K562 (cell line): ENCODE data around the gene GATA1. TPM values are rescaled to one million over a fixed set of nuclear protein-coding genes. Genes with fewer than 3 reads are reported as not detected.

Experiments
- BRD4 ChIP-seq: fragments of 200-600 bp; sonication (generic); IDR thresholded peaks from 2 replicates; pipeline ENCODE4 v1.6.1; 2017; ENCODE audit warnings: inconsistent platforms
- ELK3 ChIP-seq: fragments of 450-650 bp; formaldehyde crosslinking; IDR thresholded peaks from 2 replicates; pipeline ENCODE4 v1.4.0; 2020; ENCODE audit warnings: mild to moderate bottlenecking
- HNRNPK ChIP-seq: fragments of 200-400 bp; formaldehyde crosslinking; IDR thresholded peaks from one replicate; pipeline ENCODE4 v1.6.1; 2018; ENCODE audit warnings: mild to moderate bottlenecking, low read depth, low read length; ENCODE audit not compliant: poor library complexity, severe bottlenecking
- MAX ChIP-seq: sonication (generic); formaldehyde crosslinking; IDR thresholded peaks from 2 replicates; pipeline ENCODE4 v1.9.0; 2022; ENCODE audit warnings: mild to moderate bottlenecking, missing genetic modification reagents
- RAD21 ChIP-seq, 2 experiments: fragments of 250-450 bp in 1 of 2; fragments of 450-650 bp in 1 of 2; sonication (Bioruptor Pico) in 1 of 2; formaldehyde crosslinking in 1 of 2; IDR thresholded peaks in 1 of 2; conservative IDR thresholded peaks in 1 of 2; 2 replicates each; pipeline versions ENCODE4 v1.4.0 to v1.8.0; 2020 to 2022; ENCODE audit warnings: mild to moderate bottlenecking in 2 of 2, moderate library complexity in 1 of 2
- SLC30A9 ChIP-seq: fragments of 250-450 bp; sonication (Bioruptor Pico); IDR thresholded peaks from 2 replicates; pipeline ENCODE4 v1.8.0; 2022; ENCODE audit warnings: mild to moderate bottlenecking, moderate library complexity
- TFAP4 ChIP-seq: sonication (generic); formaldehyde crosslinking; IDR thresholded peaks from 2 replicates; pipeline ENCODE4 v1.8.0; 2022; ENCODE audit warnings: missing genetic modification reagents, mild to moderate bottlenecking, moderate library complexity, borderline replicate concordance
- YY1 ChIP-seq, 3 experiments: IDR thresholded peaks; 2 replicates each; pipeline ENCODE4 v1.6.1; 2011; ENCODE audit warnings: low read length in 2 of 3, mild to moderate bottlenecking in 2 of 3, moderate library complexity in 2 of 3, borderline replicate concordance in 1 of 3, control low read depth in 1 of 3, low read depth in 1 of 3; ENCODE audit not compliant: insufficient read depth in 3 of 3, insufficient replicate concordance in 2 of 3, control insufficient read depth in 1 of 3, insufficient read length in 1 of 3; ENCODE audit errors: extremely low read depth in 1 of 3
- polyA plus RNA-seq, 8 experiments: library from polyadenylated mRNA; depleted of rRNA in 4 of 8; stranded (reverse) in 5 of 8; unstranded in 3 of 8; fragments of >200 nt; fragmentation: Nextera tagmentation in 2 of 8; fragmentation: Illumina TruSeq in 1 of 8; extraction: Ambion mirVana in 2 of 8; extraction: Trizol in 1 of 8; gene quantifications; 2 replicates each; pipeline versions ENCODE4 v1.2.1 to v1.2.3, GENCODE V29; 2011 to 2014; ENCODE audit warnings: inconsistent platforms in 1 of 8, missing spikeins in 1 of 8
- total RNA-seq, 7 experiments: library from RNA; depleted of rRNA in 6 of 7; stranded (reverse); fragments of >200 nt in 6 of 7; fragmentation: Illumina TruSeq in 2 of 7; extraction: Trizol in 2 of 7; gene quantifications; 2 replicates each; pipeline versions ENCODE4 v1.2.1 to v1.2.3, GENCODE V29; 2011 to 2021; ENCODE audit warnings: low replicate concordance in 1 of 7

Gene GATA1
- total and polyA plus RNA-seq, 9 of the 15 experiments (the other 6 are each of a cell fraction or from before 2014, with no cell fraction given), result 11.9 to 291 (median 116) TPM

- no peak for TF ChIP-seq RAD21 (CRISPR knock-in tag; conservative IDR thresholded peaks at IDR 0.05 in 1 of 2, IDR thresholded peaks at IDR 0.05 in 1 of 2)
- no peak for TF ChIP-seq ELK3 (CRISPR knock-in tag)
- TF ChIP-seq YY1 (IDR thresholded peaks at IDR 0.05; ENCODE audit: borderline replicate concordance in 1 of 3, control insufficient read depth in 1 of 3, extremely low read depth in 1 of 3, insufficient read depth in 3 of 3, insufficient read length in 1 of 3, insufficient replicate concordance in 2 of 3, low read depth in 1 of 3, low read length in 2 of 3), result peak in 1 of 3 experiments; percentile 11
- TF ChIP-seq SLC30A9 (CRISPR knock-in tag), result no peak
- TF ChIP-seq BRD4, result 0 out of 2 replicates have a peak, but pooled peaks have one; percentile 61
- TF ChIP-seq HNRNPK, result peak; percentile 83
- peak; percentile 89 for TF ChIP-seq MAX (CRISPR knock-in tag)
- peak; percentile 100 for TF ChIP-seq TFAP4 (CRISPR knock-in tag)
Measured at GRCh38 chrX:48801280-48802088, 15.1 kb downstream of the GATA1 start, which contains the start of gene HDAC6 (continued).
